Mesendoderm (in vitro differentiated cells): ENCODE data around the gene ADPRS.
A peak's percentile ranks its signal among the peaks of the same experiment; 100 is the strongest.

Experiments used
- DNase-seq: peaks from one replicate; pipeline ENCODE4 v3.0.0; 2013
- H2AK5ac ChIP-seq: 2 replicates; pipeline ENCODE4 v1.6.1; 2013; ENCODE audit warnings: low read length, inconsistent platforms
- H2BK120ac ChIP-seq: 2 replicates; pipeline ENCODE4 v1.6.1; 2013; ENCODE audit warnings: low read depth, mild to moderate bottlenecking, low read length, moderate library complexity, mixed read lengths
- H2BK15ac ChIP-seq: replicated peaks from 2 replicates; pipeline ENCODE4 v1.6.1; 2013; ENCODE audit warnings: low read depth, mild to moderate bottlenecking, moderate library complexity
- H2BK5ac ChIP-seq: 2 replicates; pipeline ENCODE4 v1.6.1; 2013; ENCODE audit warnings: low read length, inconsistent platforms
- H3K18ac ChIP-seq: 2 replicates; pipeline ENCODE4 v1.6.1; 2013; ENCODE audit warnings: mild to moderate bottlenecking, low read length, mixed read lengths
- H3K23ac ChIP-seq: one replicate; pipeline ENCODE4 v1.6.1; 2013; ENCODE audit warnings: low read length
- H3K27ac ChIP-seq: 2 replicates; pipeline ENCODE4 v1.5.1; 2013; ENCODE audit warnings: low read depth, mild to moderate bottlenecking, inconsistent platforms, low read length, moderate library complexity
- H3K27me3 ChIP-seq: 2 replicates; pipeline ENCODE4 v1.6.1; 2013; ENCODE audit warnings: low read length, control low read depth, mild to moderate bottlenecking, inconsistent platforms; ENCODE audit not compliant: insufficient read depth, poor library complexity
- H3K36me3 ChIP-seq: 2 replicates; pipeline ENCODE4 v1.6.1; 2013; ENCODE audit warnings: low read length, inconsistent platforms; ENCODE audit not compliant: control insufficient read depth, insufficient read depth
- H3K4ac ChIP-seq: one replicate; pipeline ENCODE4 v1.6.1; 2013; ENCODE audit warnings: low read depth, mild to moderate bottlenecking, low read length, moderate library complexity
- H3K4me1 ChIP-seq: 2 replicates; pipeline ENCODE4 v1.6.1; 2013; ENCODE audit warnings: low read depth, low read length, inconsistent platforms; ENCODE audit not compliant: control insufficient read depth
- H3K4me2 ChIP-seq: 2 replicates; pipeline ENCODE4 v1.6.1; 2013; ENCODE audit warnings: low read length
- H3K4me3 ChIP-seq: 2 replicates; pipeline ENCODE4 v1.5.1; 2013; ENCODE audit warnings: mild to moderate bottlenecking, low read length
- H3K56ac ChIP-seq: one replicate; pipeline ENCODE4 v1.6.1; 2013; ENCODE audit warnings: low read length
- H3K79me1 ChIP-seq: 2 replicates; pipeline ENCODE4 v1.6.1; 2013; ENCODE audit warnings: low read length, inconsistent platforms
- H3K79me2 ChIP-seq: 2 replicates; pipeline ENCODE4 v1.6.1; 2013; ENCODE audit warnings: mild to moderate bottlenecking, low read length; ENCODE audit not compliant: control insufficient read depth, insufficient read depth
- H3K9ac ChIP-seq: 2 replicates; pipeline ENCODE4 v1.6.1; 2013; ENCODE audit warnings: low read length, inconsistent platforms
- H4K5ac ChIP-seq: one replicate; pipeline ENCODE4 v1.6.1; 2013; ENCODE audit warnings: low read length
- H4K8ac ChIP-seq: one replicate; pipeline ENCODE4 v1.6.1; 2013; ENCODE audit warnings: low read depth, mild to moderate bottlenecking, control low read depth, low read length, moderate library complexity
- WGBS: extraction: QIAGEN DNeasy Blood & Tissue Kit; methylation state at CpG from one replicate; pipeline ENCODE4 v1.1.7; 2013; ENCODE audit warnings: low lambda C conversion rate, missing lambda C conversion rate; ENCODE audit not compliant: insufficient coverage; ENCODE audit errors: extremely low coverage; 5-methylcytosine and 5-hydroxymethylcytosine counted together

The ADPRS gene

GRCh38 chr1:36128905-36129206, 40.2 kb downstream of the ADPRS start:
- Histone ChIP-seq H2BK5ac (no peak overlapping the region), H3K4me1 (no peaks in the 10 kb centered on the region), H3K36me3 (no peaks in the 10 kb centered on the region), H3K4me2 (no peak overlapping the region), H3K9ac (no peak overlapping the region), H3K56ac (no peak overlapping the region), H3K4me3 (no peak overlapping the region), H3K4ac (no peak overlapping the region), H3K18ac (no peak overlapping the region), H2BK15ac (no peak overlapping the region), H2AK5ac (no peak overlapping the region), H3K79me2 (no peaks in the 10 kb centered on the region), H4K5ac (no peak overlapping the region), H3K79me1 (no peaks in the 10 kb centered on the region), H3K23ac (no peak overlapping the region), H2BK120ac (no peak overlapping the region), H3K27me3 (peaks cover 18% of the 10 kb centered on the region), H4K8ac (no peak overlapping the region), H3K27ac (no peak overlapping the region)
- WGBS: no CpG with 5 or more reads among the region's 3 CpGs
- no peak for DNase-seq

GRCh38 chr1:36132029-36132428, 43.3 kb downstream of the ADPRS start:
- H3K36me3 ChIP-seq: no peaks in the 10 kb centered on the region
- no peak overlapping the region for H3K23ac ChIP-seq
- no peaks in the 10 kb centered on the region for H3K4me1 ChIP-seq
- no peak overlapping the region for H2BK120ac ChIP-seq
- H2BK15ac ChIP-seq: no peak overlapping the region
- no peak overlapping the region for H4K5ac ChIP-seq
- H3K56ac ChIP-seq: no peak overlapping the region
- no CpG with 5 or more reads among the region's 3 CpGs for WGBS
- no peak overlapping the region for H2BK5ac ChIP-seq
- no peak overlapping the region for H3K27ac ChIP-seq
- no peaks in the 10 kb centered on the region for H3K79me2 ChIP-seq
- no peaks in the 10 kb centered on the region for H3K27me3 ChIP-seq
- no peak overlapping the region for H2AK5ac ChIP-seq
- H3K9ac ChIP-seq: no peak overlapping the region
- no peak overlapping the region for H4K8ac ChIP-seq
- H3K79me1 ChIP-seq: no peaks in the 10 kb centered on the region
- H3K4me2 ChIP-seq: no peak overlapping the region
- no peak overlapping the region for H3K4ac ChIP-seq
- DNase-seq: no peak
- no peak overlapping the region for H3K4me3 ChIP-seq
- H3K18ac ChIP-seq: no peak overlapping the region

GRCh38 chr1:36133484-36133883, 44.8 kb downstream of the ADPRS start:
- no peaks in the 10 kb centered on the region for H3K27me3 ChIP-seq
- H3K27ac ChIP-seq: no peak overlapping the region
- no peak overlapping the region for H3K4ac ChIP-seq
- peaks cover 3% of the 10 kb centered on the region for H3K36me3 ChIP-seq
- H3K4me2 ChIP-seq: no peak overlapping the region
- H4K5ac ChIP-seq: no peak overlapping the region
- peak overlapping the region; percentile 42 for H3K56ac ChIP-seq
- no peak overlapping the region for H3K4me3 ChIP-seq
- no peak overlapping the region for H3K23ac ChIP-seq
- H3K79me1 ChIP-seq: no peaks in the 10 kb centered on the region
- WGBS: no CpG with 5 or more reads among the region's 3 CpGs
- no peak overlapping the region for H3K18ac ChIP-seq
- no peaks in the 10 kb centered on the region for H3K79me2 ChIP-seq
- peak overlapping the region; percentile 38 for H2AK5ac ChIP-seq
- H3K4me1 ChIP-seq: no peaks in the 10 kb centered on the region
- H3K9ac ChIP-seq: no peak overlapping the region
- H2BK15ac ChIP-seq: no peak overlapping the region
- DNase-seq: no peak
- no peak overlapping the region for H2BK120ac ChIP-seq
- H2BK5ac ChIP-seq: no peak overlapping the region
- H4K8ac ChIP-seq: no peak overlapping the region

- H2BK5ac ChIP-seq: no peak overlapping the region
- no peak overlapping the region for H3K23ac ChIP-seq
- no peak overlapping the region for H3K4me2 ChIP-seq
- peaks cover 3% of the 10 kb centered on the region for H3K36me3 ChIP-seq
- no peak overlapping the region for H4K8ac ChIP-seq
- no peak overlapping the region for H3K27ac ChIP-seq
- H4K5ac ChIP-seq: no peak overlapping the region
- no peak overlapping the region for H2BK15ac ChIP-seq
- no peak overlapping the region for H2AK5ac ChIP-seq
- H3K79me2 ChIP-seq: no peaks in the 10 kb centered on the region
- WGBS: no CpG with 5 or more reads among the region's 6 CpGs
- H2BK120ac ChIP-seq: no peak overlapping the region
- H3K18ac ChIP-seq: no peak overlapping the region
- no peaks in the 10 kb centered on the region for H3K4me1 ChIP-seq
- no peak for DNase-seq
- H3K9ac ChIP-seq: no peak overlapping the region
- H3K79me1 ChIP-seq: no peaks in the 10 kb centered on the region
- peak overlapping the region; percentile 17 for H3K56ac ChIP-seq
- no peaks in the 10 kb centered on the region for H3K27me3 ChIP-seq
- no peak overlapping the region for H3K4me3 ChIP-seq
- H3K4ac ChIP-seq: no peak overlapping the region
Observed at GRCh38 chr1:36134031-36134430, 45.3 kb downstream of the ADPRS start.

GRCh38 chr1:36134505-36135329, 46.0 kb downstream of the ADPRS start:
- Histone ChIP-seq H4K5ac (no peak overlapping the region), H3K56ac (no peak overlapping the region), H3K18ac (no peak overlapping the region), H3K36me3 (peaks cover 6% of the 10 kb centered on the region), H3K79me2 (no peaks in the 10 kb centered on the region), H2BK15ac (no peak overlapping the region), H4K8ac (no peak overlapping the region), H2BK5ac (no peak overlapping the region), H2BK120ac (no peak overlapping the region), H3K4me3 (no peak overlapping the region), H3K27ac (no peak overlapping the region), H3K4me1 (no peaks in the 10 kb centered on the region), H3K9ac (no peak overlapping the region), H3K4me2 (no peak overlapping the region), H3K23ac (no peak overlapping the region), H3K27me3 (no peaks in the 10 kb centered on the region), H3K79me1 (no peaks in the 10 kb centered on the region), H2AK5ac (no peak overlapping the region), H3K4ac (no peak overlapping the region)
- DNase-seq: peak; percentile 90
- no CpG with 5 or more reads among the region's 7 CpGs for WGBS

- H3K23ac ChIP-seq: no peak overlapping the region
- peaks cover 6% of the 10 kb centered on the region for H3K36me3 ChIP-seq
- H3K56ac ChIP-seq: peak overlapping the region; percentile 15
- no peak overlapping the region for H3K4me3 ChIP-seq
- no peak overlapping the region for H2AK5ac ChIP-seq
- no peak overlapping the region for H3K4me2 ChIP-seq
- no peak overlapping the region for H3K9ac ChIP-seq
- WGBS: no CpG with 5 or more reads among the region's 6 CpGs
- no peak overlapping the region for H3K4ac ChIP-seq
- no peaks in the 10 kb centered on the region for H3K27me3 ChIP-seq
- H3K18ac ChIP-seq: no peak overlapping the region
- no peak overlapping the region for H2BK120ac ChIP-seq
- H3K79me1 ChIP-seq: peaks cover 3% of the 10 kb centered on the region
- H3K79me2 ChIP-seq: no peaks in the 10 kb centered on the region
- no peak overlapping the region for H2BK5ac ChIP-seq
- no peak overlapping the region for H4K5ac ChIP-seq
- H3K4me1 ChIP-seq: no peaks in the 10 kb centered on the region
- H4K8ac ChIP-seq: no peak overlapping the region
- no peak overlapping the region for H3K27ac ChIP-seq
- no peak for DNase-seq
- H2BK15ac ChIP-seq: no peak overlapping the region
Observed at GRCh38 chr1:36135330-36135667, 46.6 kb downstream of the ADPRS start.
